ENCODE results near the gene MMP10.

MMP10 gene

GRCh38 chr11:102794382-102794781 is 14.0 kb upstream of the MMP10 start:
- TF ChIP-seq GATA3 (IDR thresholded peaks at IDR 0.05; ENCODE audit: low read depth, low read length): no peak
- TF ChIP-seq GATA2 (IDR thresholded peaks at IDR 0.05; ENCODE audit: low read depth, low read length): no peak

GRCh38 chr11:102793677-102794290 is 13.4 kb upstream of the MMP10 start:
- TF ChIP-seq GATA2 (IDR thresholded peaks at IDR 0.05; ENCODE audit: low read depth, low read length) (no peak), GATA3 (IDR thresholded peaks at IDR 0.05; ENCODE audit: low read depth, low read length) (no peak)

- TF ChIP-seq GATA3 (IDR thresholded peaks at IDR 0.05; ENCODE audit: low read depth, low read length) (no peak), GATA2 (IDR thresholded peaks at IDR 0.05; ENCODE audit: low read depth, low read length) (no peak)
These were observed 12.2 kb upstream of the MMP10 start for GRCh38 chr11:102792604-102793003.

GRCh38 chr11:102791271-102792036 is 11.0 kb upstream of the MMP10 start:
- TF ChIP-seq GATA2 (IDR thresholded peaks at IDR 0.05; ENCODE audit: low read depth, low read length): no peak
- no peak for TF ChIP-seq GATA3 (IDR thresholded peaks at IDR 0.05; ENCODE audit: low read depth, low read length)

- TF ChIP-seq GATA3 (IDR thresholded peaks at IDR 0.05; ENCODE audit: low read depth, low read length) (no peak), GATA2 (IDR thresholded peaks at IDR 0.05; ENCODE audit: low read depth, low read length) (no peak)
These were observed 8.0 kb upstream of the MMP10 start for GRCh38 chr11:102788334-102788995.

- TF ChIP-seq GATA3 (IDR thresholded peaks at IDR 0.05; ENCODE audit: low read depth, low read length): no peak
- no peak for TF ChIP-seq GATA2 (IDR thresholded peaks at IDR 0.05; ENCODE audit: low read depth, low read length)
These were observed 4.0 kb upstream of the MMP10 start for GRCh38 chr11:102784380-102784779.

- TF ChIP-seq GATA3 (IDR thresholded peaks at IDR 0.05; ENCODE audit: low read depth, low read length) (no peak), GATA2 (IDR thresholded peaks at IDR 0.05; ENCODE audit: low read depth, low read length) (no peak)
These were observed 3.3 kb upstream of the MMP10 start for GRCh38 chr11:102783720-102784119.

- no peak for TF ChIP-seq GATA2 (IDR thresholded peaks at IDR 0.05; ENCODE audit: low read depth, low read length)
- TF ChIP-seq GATA3 (IDR thresholded peaks at IDR 0.05; ENCODE audit: low read depth, low read length): no peak
These were observed 2.6 kb upstream of the MMP10 start for GRCh38 chr11:102783016-102783415.

- TF ChIP-seq GATA3 (IDR thresholded peaks at IDR 0.05; ENCODE audit: low read depth, low read length) (no peak), GATA2 (IDR thresholded peaks at IDR 0.05; ENCODE audit: low read depth, low read length) (no peak)
These were observed 1.2 kb upstream of the MMP10 start for GRCh38 chr11:102781676-102782075.

GRCh38 chr11:102776454-102776853 is 4.0 kb downstream of the MMP10 start:
- TF ChIP-seq GATA2 (IDR thresholded peaks at IDR 0.05; ENCODE audit: low read depth, low read length) (no peak), GATA3 (IDR thresholded peaks at IDR 0.05; ENCODE audit: low read depth, low read length) (no peak)

- no peak for TF ChIP-seq GATA2 (IDR thresholded peaks at IDR 0.05; ENCODE audit: low read depth, low read length)
- no peak for TF ChIP-seq GATA3 (IDR thresholded peaks at IDR 0.05; ENCODE audit: low read depth, low read length)
These were observed 7.0 kb downstream of the MMP10 start for GRCh38 chr11:102773386-102773785.

- TF ChIP-seq GATA2 (IDR thresholded peaks at IDR 0.05; ENCODE audit: low read depth, low read length) (no peak), GATA3 (IDR thresholded peaks at IDR 0.05; ENCODE audit: low read depth, low read length) (no peak)
These were observed 9.1 kb downstream of the MMP10 start for GRCh38 chr11:102771351-102771750.

GRCh38 chr11:102770191-102770590 is 10.2 kb downstream of the MMP10 start:
- TF ChIP-seq GATA2 (IDR thresholded peaks at IDR 0.05; ENCODE audit: low read depth, low read length): no peak
- TF ChIP-seq GATA3 (IDR thresholded peaks at IDR 0.05; ENCODE audit: low read depth, low read length): no peak

- TF ChIP-seq GATA2 (IDR thresholded peaks at IDR 0.05; ENCODE audit: low read depth, low read length) (no peak), GATA3 (IDR thresholded peaks at IDR 0.05; ENCODE audit: low read depth, low read length) (no peak)
These were observed 12.6 kb downstream of the MMP10 start for GRCh38 chr11:102767800-102768199.

- TF ChIP-seq GATA2 (IDR thresholded peaks at IDR 0.05; ENCODE audit: low read depth, low read length): no peak
- TF ChIP-seq GATA3 (IDR thresholded peaks at IDR 0.05; ENCODE audit: low read depth, low read length): no peak
These were observed 17.0 kb downstream of the MMP10 start for GRCh38 chr11:102763440-102763839.
